22Rv1 (cell line): ENCODE data around the gene TMEM255B.

Source experiments
- ZFX ChIP-seq: fragments of 450-650 bp; IDR thresholded peaks from 2 replicates; pipeline ENCODE4 v1.6.1; 2017; ENCODE audit warnings: antibody characterized with exemption, borderline replicate concordance
- TF ChIP-seq, protein P1 (sequence below): fragments of 450-650 bp; IDR thresholded peaks from 2 replicates; pipeline ENCODE4 v1.5.1; 2017; ENCODE audit warnings: mild to moderate bottlenecking

- TF ChIP-seq, protein P1, sequence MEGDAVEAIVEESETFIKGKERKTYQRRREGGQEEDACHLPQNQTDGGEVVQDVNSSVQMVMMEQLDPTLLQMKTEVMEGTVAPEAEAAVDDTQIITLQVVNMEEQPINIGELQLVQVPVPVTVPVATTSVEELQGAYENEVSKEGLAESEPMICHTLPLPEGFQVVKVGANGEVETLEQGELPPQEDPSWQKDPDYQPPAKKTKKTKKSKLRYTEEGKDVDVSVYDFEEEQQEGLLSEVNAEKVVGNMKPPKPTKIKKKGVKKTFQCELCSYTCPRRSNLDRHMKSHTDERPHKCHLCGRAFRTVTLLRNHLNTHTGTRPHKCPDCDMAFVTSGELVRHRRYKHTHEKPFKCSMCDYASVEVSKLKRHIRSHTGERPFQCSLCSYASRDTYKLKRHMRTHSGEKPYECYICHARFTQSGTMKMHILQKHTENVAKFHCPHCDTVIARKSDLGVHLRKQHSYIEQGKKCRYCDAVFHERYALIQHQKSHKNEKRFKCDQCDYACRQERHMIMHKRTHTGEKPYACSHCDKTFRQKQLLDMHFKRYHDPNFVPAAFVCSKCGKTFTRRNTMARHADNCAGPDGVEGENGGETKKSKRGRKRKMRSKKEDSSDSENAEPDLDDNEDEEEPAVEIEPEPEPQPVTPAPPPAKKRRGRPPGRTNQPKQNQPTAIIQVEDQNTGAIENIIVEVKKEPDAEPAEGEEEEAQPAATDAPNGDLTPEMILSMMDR: no peak
- TF ChIP-seq ZFX: no peak
These were observed 54.2 kb downstream of the TMEM255B start for GRCh38 chr13:113813070-113813748.
